Bone marrow (tissue), 2 donors: ENCODE results near the gene SMIM35.
"Not testable (repeated sequence)": the region's sequence is repeated elsewhere in the genome, so short reads cannot be mapped to it uniquely, and the experiment has no call there.

Source experiments
- DNase-seq, 2 donors: peaks; one replicate each; lab custom pipeline; 2025; lab: John Stamatoyannopoulos, UW

Gene SMIM35

DNA sequence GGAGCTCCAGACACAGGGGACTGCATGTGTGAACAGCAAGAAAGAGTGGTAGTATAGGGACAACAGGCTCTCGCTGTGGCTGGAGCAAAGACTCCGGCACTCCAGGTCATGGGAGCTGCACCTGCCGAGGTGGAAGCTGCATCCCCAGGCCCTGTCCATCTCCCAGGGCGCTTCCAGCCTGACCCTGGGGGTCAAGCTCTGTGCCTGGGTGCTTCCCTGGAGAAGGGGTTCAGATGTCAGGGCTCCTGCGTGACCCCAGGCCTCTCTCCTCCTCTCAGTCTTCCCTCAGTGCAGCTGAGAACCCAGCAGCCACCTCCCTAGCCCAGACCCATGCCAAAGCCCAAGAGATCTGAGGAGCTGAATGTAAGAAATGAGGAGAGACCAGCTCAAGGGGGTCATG lies 6.5 kb downstream of the SMIM35 start:
- DNase-seq: no peak

DNA sequence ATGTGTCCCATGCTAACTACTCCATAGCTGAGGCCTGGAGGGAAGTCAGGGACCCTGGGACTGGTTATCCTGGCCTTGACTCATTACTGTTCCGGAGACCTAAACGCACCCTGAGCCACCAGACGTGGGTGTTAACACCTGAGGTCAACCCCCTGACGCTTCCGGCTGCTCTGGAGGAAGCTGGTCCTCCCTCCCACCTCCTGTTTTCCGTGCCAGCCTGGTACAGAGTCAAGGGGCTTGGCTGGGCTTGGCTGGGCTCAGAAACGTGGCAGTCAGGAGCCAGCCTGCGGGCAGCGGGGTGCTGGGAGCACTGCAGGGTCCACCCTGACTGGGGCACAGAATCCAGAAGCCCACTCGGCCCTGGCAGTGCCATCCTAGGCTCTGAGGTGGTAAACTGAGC lies 7.3 kb downstream of the SMIM35 start:
- DNase-seq: no peak

DNA sequence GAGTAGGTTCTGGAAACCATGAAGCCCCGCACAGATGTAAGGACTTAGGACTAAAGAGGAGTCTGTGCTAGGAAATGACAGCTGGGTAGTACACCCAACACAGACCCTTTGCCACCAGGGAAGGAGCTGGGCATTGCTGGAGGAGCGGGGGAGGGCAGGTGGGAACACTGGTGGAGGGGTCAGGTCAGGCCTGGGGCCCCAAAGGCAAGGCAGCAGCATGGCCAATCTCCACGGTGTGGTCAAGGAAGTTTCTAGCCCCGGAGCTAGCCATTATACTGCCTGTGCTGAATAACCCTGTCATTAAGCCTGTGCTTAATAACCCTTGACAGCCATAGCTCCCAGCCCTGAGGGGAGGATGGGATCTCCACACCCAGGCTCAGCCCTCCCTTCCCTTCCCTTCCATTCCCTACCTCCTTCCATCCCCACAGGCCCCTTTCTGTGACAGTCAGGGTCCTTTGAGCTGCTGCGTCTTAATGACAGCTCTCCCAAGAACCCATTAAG lies 7.8 kb downstream of the SMIM35 start:
- no peak for DNase-seq

DNA sequence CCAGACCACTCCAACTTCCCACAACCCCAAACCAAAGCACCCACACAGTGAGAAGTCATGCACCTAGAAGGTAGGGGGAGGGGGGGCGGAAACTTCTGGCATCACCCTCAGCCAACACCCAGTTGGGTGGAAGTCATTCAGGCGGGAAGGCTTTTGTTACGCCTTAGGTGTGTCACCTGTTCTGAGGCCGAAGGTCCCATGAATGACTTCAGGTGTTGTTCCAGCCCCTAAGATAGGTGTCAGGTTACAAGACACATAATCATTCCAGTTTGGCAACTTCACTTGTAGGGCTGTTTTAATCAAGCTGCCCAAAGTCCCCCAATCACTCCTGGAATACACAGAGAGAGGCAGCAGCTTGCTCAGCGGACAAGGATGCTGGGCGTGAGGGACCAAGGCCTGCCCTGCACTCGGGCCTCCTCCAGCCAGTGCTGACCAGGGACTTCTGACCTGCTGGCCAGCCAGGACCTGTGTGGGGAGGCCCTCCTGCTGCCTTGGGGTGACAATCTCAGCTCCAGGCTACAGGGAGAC lies 9.9 kb downstream of the SMIM35 start, which contains the start of gene TMPRSS4:
Gene TMPRSS4 (plus strand): TSS at position 325 of the 528 bp plus-strand sequence. CDS start 225 bp downstream, outside the sequence.
- no peak for DNase-seq

DNA sequence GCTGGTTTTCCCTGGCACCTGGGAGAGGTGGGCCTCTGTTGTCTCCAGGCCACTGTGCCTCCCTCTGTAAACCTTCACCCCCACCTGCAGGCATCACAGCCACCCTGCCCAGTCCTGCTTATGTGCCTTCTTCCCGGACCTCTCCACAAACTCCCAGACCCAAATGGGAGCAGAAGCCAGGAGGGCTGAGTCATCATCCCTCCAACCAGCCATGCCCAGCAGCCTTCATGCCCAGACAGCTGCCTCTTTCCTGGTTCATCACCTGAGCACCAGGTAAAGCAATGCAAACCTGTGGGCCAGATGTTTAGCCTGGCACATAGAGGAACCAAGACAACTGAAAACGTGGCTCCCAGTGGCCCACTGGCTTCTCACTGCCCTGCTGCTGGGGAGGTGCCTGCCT lies 12.0 kb downstream of the SMIM35 start:
- no peak for DNase-seq

DNA sequence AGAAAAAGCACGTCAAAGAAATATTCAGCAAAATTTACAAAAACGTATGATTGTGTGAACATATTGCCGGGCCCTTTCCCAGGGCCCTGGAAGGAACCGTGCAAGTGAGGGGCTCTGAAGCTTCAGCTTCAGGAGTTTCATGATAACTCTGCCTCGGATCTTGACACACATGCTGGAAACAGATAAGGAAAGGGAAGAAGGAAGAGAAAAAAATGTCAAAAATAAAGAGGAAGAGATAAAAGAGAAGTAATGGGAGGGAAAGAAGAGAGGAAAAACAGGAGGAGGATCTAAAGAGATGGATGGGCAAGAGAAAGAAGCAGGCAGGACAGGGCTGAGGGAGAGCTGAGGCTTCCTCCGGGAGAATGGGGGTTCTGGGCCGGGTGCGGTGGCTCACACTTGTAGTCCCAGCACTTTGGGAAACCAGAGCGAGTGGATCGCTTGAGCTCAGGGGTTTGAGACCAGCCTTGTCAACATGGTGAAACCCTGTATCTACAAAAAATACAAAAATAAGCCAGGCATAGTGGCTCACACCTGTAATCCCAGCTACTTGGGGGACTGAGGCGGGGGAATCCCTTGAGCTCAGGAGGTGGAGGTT lies 12.6 kb downstream of the SMIM35 start:
- no peak for DNase-seq

DNA sequence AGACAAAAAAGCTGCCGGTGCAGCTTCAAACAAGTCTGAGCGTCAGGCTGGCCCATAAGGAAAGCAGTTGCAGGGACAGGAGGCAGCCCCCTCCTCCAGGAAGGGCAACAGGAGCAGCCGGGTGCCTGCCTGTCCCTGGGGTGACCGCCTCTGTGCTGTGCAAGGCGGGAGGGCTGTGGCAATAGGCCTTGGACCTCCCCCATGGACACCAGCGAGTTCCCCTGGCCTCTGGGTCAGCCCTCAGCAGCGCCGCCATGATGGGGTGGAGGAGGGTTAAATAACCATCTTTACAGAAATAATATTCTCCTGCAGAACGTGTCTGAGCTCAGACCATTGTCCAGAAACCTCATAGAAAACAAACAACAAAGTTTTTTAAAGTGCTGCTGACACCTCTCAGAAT lies 13.2 kb downstream of the SMIM35 start:
- no peak for DNase-seq

DNA sequence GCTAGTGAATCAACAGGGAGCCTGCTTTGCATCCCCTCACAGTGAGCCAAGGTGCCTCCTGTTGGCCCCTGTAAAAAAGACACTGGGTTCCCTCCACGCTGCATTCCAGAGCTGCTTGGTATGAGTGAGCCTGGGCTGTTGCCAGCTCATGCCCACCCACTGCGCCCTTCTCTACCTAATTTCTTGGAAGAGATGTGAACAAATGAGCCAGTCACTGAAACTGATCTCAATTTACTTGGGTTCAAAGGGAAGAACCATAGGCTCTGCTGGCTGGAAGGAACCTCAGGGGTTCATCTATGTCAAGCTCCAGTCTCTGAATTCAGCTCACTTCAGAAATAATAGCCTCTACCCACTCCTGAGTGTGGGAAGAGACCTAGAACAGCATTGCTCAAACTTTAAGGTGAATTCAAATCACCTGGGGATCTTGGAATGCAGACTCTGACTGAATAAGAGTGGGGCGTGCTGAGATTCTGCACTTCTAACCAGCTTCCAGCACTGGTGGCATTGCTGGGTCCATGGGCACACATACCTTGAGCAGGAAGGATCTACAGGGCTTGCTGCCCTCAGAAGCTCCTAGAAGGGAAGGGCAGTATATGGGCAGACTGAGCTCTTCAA lies 15.2 kb downstream of the SMIM35 start:
- DNase-seq: no peak

DNA sequence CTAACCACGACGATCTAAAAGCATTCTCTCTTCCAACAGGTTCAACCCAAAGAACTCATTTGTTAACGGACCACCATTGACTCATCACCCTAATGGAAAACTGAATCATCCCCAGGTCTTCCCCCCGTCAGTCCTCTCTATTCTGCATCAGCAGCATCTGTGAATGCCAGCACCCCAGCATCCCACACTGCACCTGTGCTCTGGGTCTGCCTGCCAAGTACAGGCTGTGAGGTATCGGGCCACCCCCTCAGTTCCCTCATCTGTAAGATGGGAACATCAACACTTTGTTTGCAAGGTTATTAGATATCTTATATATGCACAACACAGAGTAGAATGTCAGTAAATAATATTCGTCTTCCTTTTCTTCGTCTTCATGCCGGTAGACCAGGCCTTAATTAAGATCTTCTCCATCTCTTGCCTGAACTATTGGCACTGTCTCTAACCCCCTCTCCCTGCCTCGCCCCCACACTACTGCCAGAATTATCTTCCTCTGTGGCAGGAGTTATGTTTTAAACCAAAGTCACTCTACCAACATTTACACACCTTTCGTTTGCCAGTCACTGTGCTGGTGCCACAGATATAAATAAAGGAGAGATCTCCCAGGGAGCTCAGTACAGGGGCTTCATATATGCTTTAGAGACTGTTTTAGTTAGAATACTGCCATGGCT lies 17.7 kb downstream of the SMIM35 start:
- DNase-seq: no peak

DNA sequence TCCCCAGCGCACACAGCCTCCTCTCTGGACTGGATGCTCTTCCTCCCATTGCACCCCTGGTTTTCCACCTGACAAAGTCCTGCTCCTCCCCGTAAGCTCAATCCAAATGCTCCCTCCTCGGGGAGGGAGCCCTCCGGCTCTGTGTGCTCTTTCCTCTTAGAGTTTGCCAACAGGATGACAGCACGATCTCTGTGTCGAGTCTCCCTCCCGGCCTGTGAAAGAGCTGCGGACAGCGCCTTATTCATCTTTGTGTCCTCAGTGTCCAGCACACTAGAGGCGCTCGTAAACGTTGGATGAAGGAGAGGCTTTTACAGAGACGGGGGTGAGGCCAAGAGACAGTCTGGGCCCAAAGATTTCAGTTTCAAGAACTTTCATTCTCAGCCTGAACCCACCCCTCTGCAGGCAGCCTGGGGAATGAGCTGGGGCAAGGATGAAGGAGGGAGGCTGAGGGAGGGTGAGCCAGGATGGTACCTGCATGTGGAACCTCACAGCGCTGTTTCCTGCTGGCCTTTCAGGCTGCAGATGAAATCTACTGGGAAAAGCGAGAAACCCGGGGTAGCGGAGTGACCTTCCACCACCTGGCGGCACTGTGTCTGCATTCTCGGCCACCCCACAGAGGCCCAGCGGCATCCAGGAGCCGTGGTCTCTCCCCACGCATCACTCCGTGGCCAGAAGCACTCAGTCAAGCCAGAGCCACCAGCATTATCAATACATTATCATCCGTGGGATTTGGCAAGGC lies 18.4 kb downstream of the SMIM35 start:
- DNase-seq: no peak

DNA sequence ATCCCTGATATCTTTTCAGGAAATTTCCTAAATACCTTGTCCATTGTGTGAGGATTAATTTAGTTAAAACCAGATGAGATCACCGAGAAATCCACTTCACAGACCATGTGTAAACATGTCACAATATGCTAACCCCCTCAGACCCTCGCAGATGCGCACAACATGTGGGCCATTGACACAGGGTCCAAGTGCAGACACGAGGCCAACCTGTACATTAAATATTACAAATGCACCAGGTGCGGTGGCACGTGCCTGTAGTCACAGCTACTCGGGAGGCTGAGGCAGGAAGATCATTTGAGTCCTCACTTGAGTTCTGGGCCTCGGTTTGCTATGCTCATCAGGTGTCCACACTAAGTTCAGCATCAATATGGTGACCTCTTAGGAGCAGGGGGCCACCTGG lies 19.8 kb downstream of the SMIM35 start:
- no peak for DNase-seq

DNA sequence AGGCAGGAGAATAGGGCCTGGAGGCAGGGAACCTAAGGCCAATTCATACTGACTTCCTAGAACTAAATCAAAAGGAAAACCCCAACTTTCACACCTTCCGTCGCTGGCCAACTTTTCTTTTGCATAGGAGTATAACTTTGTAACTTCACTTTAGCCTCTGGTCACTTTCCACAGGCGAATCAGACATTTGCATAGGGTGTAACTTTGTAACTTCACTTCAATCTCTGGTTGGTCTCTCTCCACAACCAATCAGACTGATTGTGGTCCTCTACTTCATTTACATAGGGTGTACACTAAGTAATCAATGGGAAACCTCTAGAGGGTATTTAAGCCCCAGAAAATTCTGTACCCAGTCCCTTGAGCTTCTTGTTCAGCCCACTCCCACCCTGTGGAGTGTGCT lies 21.4 kb downstream of the SMIM35 start:
- no peak for DNase-seq

DNA sequence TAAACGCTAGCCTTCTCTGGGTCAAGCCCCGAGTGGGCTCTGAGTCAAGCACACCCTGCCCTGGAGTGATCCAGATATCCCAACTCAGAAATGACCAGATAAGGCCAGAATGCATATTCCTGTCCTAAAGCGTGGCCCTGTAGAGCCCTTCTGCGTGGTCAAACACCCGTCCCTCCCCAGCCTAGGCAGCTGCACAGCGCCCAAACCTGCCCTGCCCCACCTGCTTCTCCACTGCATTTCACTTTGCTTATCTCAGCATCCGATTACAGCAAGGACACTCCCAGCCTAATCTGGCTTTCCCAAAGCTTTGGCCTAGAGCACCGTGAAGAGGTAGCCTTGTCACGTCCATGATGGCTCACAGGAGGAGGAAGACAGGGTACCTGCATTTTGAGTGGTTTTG lies 21.8 kb downstream of the SMIM35 start:
- no peak for DNase-seq

DNA sequence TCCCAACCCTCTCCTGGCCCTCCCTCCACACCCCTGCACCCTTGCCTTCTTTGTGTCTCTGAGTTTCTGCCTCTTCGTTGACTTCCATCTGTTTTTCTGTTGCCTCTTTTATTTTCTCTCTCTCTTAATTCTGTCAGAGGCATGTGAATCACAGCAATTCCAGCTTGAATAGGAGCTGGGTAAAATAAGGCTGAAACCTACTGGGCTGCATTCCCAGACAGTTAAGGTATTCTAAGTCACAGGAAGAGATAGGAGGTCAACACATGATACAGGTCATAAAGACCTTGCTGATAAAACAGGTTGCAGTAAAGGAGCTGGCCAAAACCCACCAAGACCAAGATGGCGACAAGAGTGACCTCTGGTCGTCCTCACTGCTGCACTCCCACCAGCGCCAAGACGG lies 24.1 kb downstream of the SMIM35 start:
- not testable (repeated sequence) for DNase-seq

DNA sequence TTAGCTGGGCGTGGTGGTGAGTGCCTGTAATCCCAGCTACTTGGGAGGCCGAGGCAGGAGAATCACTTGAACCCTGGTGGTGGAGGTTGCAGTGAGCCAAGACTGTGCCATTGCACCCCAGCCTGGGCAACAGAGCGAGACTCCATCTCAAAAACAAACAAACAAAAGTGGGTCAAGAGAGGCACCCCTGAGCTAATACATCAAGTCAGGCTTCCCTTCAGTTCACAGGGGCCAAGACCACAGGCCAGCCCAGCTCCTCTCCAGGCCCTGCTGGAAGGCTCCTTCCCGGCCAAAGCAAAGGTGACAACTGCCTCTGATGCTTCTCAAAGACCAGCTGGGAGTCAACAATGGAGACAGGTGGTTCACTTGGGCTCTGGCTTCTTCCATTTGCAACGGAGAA lies 24.6 kb downstream of the SMIM35 start:
- not testable (repeated sequence) for DNase-seq

DNA sequence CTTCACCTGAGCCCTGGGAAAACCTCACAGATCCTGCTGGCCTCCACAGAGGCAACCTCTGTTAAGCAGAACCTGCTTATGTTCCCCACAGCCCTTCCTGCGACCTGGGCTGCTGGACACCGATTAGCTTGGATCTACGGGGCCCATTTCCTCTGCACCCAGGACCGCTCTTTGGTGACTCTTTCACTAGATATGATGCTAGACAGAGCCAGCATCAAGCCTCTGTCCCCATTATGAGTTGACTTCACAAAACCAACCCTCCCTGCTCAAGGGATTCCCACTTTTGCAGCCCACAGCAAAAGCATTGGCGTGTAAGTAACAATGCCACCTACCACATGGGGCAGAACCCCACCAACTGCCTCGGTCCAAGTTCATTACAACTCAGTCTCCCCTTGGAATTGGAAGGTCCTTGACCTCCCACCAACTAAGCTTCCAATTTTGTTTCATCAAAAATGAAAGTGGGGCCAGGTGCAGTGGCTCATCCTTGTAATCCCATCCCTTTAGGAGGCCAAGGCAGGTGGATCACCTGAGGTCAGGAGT lies 25.1 kb downstream of the SMIM35 start:
- no peak for DNase-seq

DNA sequence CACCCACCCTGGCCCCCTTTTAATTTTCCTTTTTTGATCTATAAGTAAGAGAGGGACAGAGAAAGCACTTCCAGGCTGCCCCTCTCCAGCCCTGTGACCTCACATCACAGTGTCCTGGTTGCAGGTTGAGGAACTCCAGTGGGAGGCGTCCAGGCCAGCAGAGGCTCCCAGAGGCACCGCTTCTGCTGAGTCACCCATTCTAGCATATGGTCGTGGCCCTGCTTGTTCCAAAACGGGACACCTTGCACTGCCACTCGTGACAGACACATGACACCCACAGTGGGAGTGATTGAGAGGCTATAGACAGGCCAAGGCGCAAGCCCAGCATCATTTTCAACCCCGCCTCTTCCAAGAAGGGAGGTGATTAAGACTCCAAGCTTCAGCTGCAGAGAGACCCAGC lies 25.9 kb downstream of the SMIM35 start:
- DNase-seq: no peak

DNA sequence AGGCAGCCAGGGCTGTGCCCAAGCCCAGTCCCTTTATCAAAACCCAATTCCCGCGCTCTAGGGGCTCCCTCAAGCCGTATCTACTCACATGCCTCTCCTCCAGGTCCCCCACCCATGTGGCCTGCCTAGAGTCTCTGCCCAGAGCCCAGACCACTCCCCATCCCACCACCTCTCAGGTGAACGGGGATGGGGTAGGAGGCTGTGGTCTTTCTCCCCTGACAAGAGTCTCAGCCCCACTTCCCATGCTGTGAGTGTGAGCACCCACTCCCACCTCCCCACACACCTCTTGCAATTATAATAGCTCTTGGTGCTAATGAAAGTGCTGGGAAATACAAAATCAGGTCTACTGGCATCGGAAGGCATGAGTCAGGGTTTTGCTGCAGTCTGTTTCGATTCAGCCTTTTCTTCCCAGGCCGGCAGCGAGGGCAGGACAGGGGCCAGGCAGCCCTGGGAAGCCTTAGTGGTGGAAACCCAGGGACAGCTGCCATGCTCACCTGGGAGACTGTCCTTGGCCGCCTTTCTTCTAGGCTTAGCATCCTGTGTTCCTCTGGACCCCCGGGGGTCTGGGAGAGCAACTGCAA lies 26.6 kb downstream of the SMIM35 start:
- DNase-seq: no peak

DNA sequence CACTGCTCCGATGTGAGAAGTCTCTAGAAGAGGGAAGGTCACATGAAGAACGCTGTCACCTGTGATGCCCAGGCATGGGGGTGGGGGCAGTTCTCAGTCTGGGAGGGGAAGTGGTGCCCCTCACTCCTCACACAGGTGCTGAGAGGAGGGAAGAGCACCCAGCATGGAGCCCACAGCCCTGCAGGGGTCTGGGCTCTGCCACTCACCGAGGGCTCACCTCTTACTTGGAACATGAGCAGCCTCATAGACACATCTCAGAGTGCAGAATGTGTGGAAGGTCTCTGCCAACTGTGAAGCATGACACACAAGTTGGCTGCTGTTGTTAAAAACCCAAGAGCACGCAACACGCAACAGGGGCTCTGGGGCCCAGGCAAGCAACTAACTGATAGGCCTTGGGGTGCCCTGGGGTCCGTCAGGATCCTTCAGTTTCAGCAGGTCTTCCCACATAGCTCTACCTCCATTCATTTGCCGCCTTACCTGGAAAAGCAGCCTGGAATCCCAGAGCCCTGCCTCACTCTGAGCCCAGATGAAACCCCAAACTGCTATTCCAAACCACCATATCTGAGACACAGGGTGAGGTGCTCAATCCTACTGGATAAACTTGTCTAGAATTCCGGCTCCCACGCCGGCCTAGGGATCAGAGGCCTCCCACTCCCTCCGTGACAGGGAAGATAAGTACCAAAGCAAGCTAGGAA lies 27.4 kb downstream of the SMIM35 start:
- no peak for DNase-seq

DNA sequence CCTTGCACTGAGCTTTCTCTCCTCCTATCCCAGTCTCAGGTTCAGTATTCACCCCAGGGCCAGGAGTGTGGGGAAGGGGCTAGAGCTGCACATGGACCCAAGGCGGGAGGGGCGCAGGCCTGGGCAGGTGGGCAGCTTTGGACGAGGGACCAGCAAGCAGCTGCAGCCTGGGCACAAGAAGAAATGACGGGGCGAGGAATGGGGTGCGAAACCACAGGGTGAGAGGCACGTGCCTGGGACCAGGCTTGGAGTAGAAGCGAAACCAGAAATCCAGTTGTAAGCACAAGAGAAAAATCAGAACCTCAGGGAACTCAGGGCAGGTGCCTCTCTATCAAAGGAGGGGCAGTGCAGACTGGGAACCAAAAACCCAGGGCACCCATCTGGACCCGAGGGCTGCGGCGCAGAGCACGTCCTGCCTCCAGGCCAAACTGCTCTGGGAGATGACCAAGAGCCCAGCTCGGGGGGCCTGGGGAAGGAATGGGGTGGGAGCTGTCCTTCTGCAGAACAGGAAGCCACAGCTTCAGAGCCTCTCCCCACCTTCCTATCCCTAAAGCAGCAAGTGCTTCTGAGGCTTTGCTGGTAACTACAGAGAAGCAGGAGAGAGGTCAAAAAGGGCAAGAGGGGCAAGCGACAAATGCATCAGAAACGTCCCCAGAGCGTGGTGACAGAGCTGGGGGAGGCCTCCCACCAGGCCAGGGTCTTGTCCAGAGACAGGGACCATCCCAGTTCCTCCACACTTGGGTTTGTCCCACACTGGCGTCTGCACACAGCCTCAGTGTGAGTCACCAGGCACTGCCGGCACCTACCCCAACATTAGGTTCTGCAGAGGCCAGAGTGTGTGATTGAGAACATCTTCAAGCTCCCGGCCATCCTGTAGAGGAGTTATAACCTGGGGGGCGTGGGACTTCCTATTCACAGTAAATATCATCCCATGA lies 28.2 kb downstream of the SMIM35 start:
- peak in 1 of 2 donors; percentile 17 for DNase-seq
